Endothelial cell (in vitro differentiated cells): ENCODE measurements around the gene TOMT. TPM values are rescaled to one million over a fixed set of nuclear protein-coding genes. Genes with fewer than 3 reads are reported as not detected.
"Not testable (repeated sequence)": the region's sequence is repeated elsewhere in the genome, so short reads cannot be mapped to it uniquely, and the experiment has no call there.

Experiments used
- DNase-seq: peaks from one replicate; pipeline ENCODE4 v3.0.0; 2021; ENCODE audit warnings: low spot score
- H3K27ac Mint-ChIP-seq: one replicate; pipeline ENCODE4 v1.8.0; 2021; ENCODE audit warnings: mixed read lengths, inconsistent platforms; ENCODE audit not compliant: unreplicated experiment
- H3K27me3 Mint-ChIP-seq: one replicate; pipeline ENCODE4 v1.8.0; 2021; ENCODE audit warnings: mild to moderate bottlenecking, moderate library complexity, mixed read lengths, inconsistent platforms; ENCODE audit not compliant: unreplicated experiment
- H3K36me3 Mint-ChIP-seq: one replicate; pipeline ENCODE4 v1.8.0; 2021; ENCODE audit warnings: mild to moderate bottlenecking, low read depth, mixed read lengths, inconsistent platforms; ENCODE audit not compliant: unreplicated experiment
- H3K4me1 Mint-ChIP-seq: one replicate; pipeline ENCODE4 v1.8.0; 2021; ENCODE audit warnings: mild to moderate bottlenecking, mixed read lengths, inconsistent platforms; ENCODE audit not compliant: unreplicated experiment
- H3K4me3 Mint-ChIP-seq: one replicate; pipeline ENCODE4 v1.8.0; 2021; ENCODE audit warnings: mild to moderate bottlenecking, mixed read lengths, inconsistent platforms; ENCODE audit not compliant: unreplicated experiment
- H3K9me3 Mint-ChIP-seq: one replicate; pipeline ENCODE4 v1.8.0; 2021; ENCODE audit warnings: mixed read lengths, inconsistent platforms; ENCODE audit not compliant: unreplicated experiment
- CTCF ChIP-seq: fragments of 200-600 bp; sonication (generic); IDR thresholded peaks from one replicate; pipeline ENCODE4 v1.5.0; 2021; ENCODE audit warnings: antibody characterized with exemption; ENCODE audit not compliant: unreplicated experiment
- total RNA-seq: library from RNA; stranded (reverse); fragmentation: NEBNext Ultra II Directional; extraction: Animal tissue kit (Norgen Biotek cat#: 25700); gene quantifications from one replicate; pipeline ENCODE4 v1.2.1, GENCODE V29; 2021; ENCODE audit not compliant: unreplicated experiment

TOMT gene
- total RNA-seq, 1 donor from 2014 or later, result not detected

- H3K9me3 Mint-ChIP-seq, result no peaks in the 10 kb centered on the region
- DNase-seq, result no peak
- no peaks in the 10 kb centered on the region for H3K36me3 Mint-ChIP-seq
- no peak overlapping the region for H3K27ac Mint-ChIP-seq
- no peaks in the 10 kb centered on the region for H3K4me1 Mint-ChIP-seq
- no peak overlapping the region for H3K4me3 Mint-ChIP-seq
- H3K27me3 Mint-ChIP-seq, result no peaks in the 10 kb centered on the region
- TF ChIP-seq CTCF, result no peak
Observed at GRCh38 chr11:72136684-72137262, 31.0 kb downstream of the TOMT start.

GRCh38 chr11:72138821-72139390, 33.2 kb downstream of the TOMT start:
- no peaks in the 10 kb centered on the region for H3K4me1 Mint-ChIP-seq

GRCh38 chr11:72139500-72139899, 33.8 kb downstream of the TOMT start:
- Mint-ChIP-seq H3K4me3 (no peak overlapping the region), H3K27ac (no peak overlapping the region), H3K9me3 (no peaks in the 10 kb centered on the region), H3K36me3 (no peaks in the 10 kb centered on the region), H3K27me3 (no peaks in the 10 kb centered on the region), H3K4me1 (no peaks in the 10 kb centered on the region)
- DNase-seq, result no peak
- TF ChIP-seq CTCF, result no peak

More at GRCh38 chr11:72138821-72139390, 33.2 kb downstream of the TOMT start:
- no peak for TF ChIP-seq CTCF
- Mint-ChIP-seq H3K9me3 (no peaks in the 10 kb centered on the region), H3K27ac (no peak overlapping the region), H3K36me3 (no peaks in the 10 kb centered on the region), H3K4me3 (no peak overlapping the region), H3K27me3 (no peaks in the 10 kb centered on the region)
- DNase-seq, result no peak

- TF ChIP-seq CTCF, result no peak
- no peak for DNase-seq
- H3K9me3 Mint-ChIP-seq, result no peaks in the 10 kb centered on the region
- H3K27me3 Mint-ChIP-seq, result no peaks in the 10 kb centered on the region
- H3K4me3 Mint-ChIP-seq, result no peak overlapping the region
- H3K36me3 Mint-ChIP-seq, result no peaks in the 10 kb centered on the region
- no peak overlapping the region for H3K27ac Mint-ChIP-seq
- H3K4me1 Mint-ChIP-seq, result no peaks in the 10 kb centered on the region
Observed at GRCh38 chr11:72140661-72141060, 34.9 kb downstream of the TOMT start.

- Mint-ChIP-seq H3K27ac (no peak overlapping the region), H3K4me3 (no peak overlapping the region), H3K27me3 (no peaks in the 10 kb centered on the region), H3K9me3 (no peaks in the 10 kb centered on the region), H3K36me3 (no peaks in the 10 kb centered on the region), H3K4me1 (no peaks in the 10 kb centered on the region)
- DNase-seq, result no peak
- no peak for TF ChIP-seq CTCF
Observed at GRCh38 chr11:72141066-72141465, 35.3 kb downstream of the TOMT start.

GRCh38 chr11:72142086-72142485, 36.4 kb downstream of the TOMT start:
- H3K36me3 Mint-ChIP-seq, H3K9me3 Mint-ChIP-seq, H3K4me1 Mint-ChIP-seq, H3K27me3 Mint-ChIP-seq, DNase-seq, H3K4me3 Mint-ChIP-seq, H3K27ac Mint-ChIP-seq: not testable (repeated sequence)

- DNase-seq, H3K27ac Mint-ChIP-seq, H3K4me3 Mint-ChIP-seq, H3K4me1 Mint-ChIP-seq, H3K9me3 Mint-ChIP-seq, H3K36me3 Mint-ChIP-seq, H3K27me3 Mint-ChIP-seq: not testable (repeated sequence)
Observed at GRCh38 chr11:72142543-72142942, 36.8 kb downstream of the TOMT start.
